A673 (cell line): ENCODE data around the gene RNF208. TPM values are rescaled to one million over a fixed set of nuclear protein-coding genes. Genes with fewer than 3 reads are reported as not detected.

ENCODE experiments used
- BruUV-seq: library from RNA; stranded (reverse); fragments of 400-500 nt; replicated peaks from 2 replicates; lab custom pipeline; 2021; lab: Mats Ljungman, UMichigan
- CTCF ChIA-PET: fragments of 300-600 bp; sonication (Branson Sonifier 250); formaldehyde crosslinking; loops from one replicate; lab custom pipeline; 2022; ENCODE audit warnings: antibody characterized with exemption; lab: Charles Lee
- POLR2A ChIA-PET: fragments of 300-600 bp; sonication (Branson Sonifier 250); formaldehyde crosslinking; loops from one replicate; lab custom pipeline; 2022; ENCODE audit warnings: antibody characterized with exemption; ENCODE audit not compliant: low non-redundant PET; lab: Charles Lee
- DNase-seq: peaks from one replicate; pipeline ENCODE4 v3.0.0-alpha.2; 2015; ENCODE audit warnings: low spot score
- H3K27ac ChIP-seq: fragments of 200-600 bp; sonication (generic); 2 replicates; pipeline ENCODE4 v1.5.1; 2016; ENCODE audit warnings: mixed run types, low read depth, mild to moderate bottlenecking, mixed read lengths, antibody characterized with exemption, low read length; ENCODE audit not compliant: poor library complexity, severe bottlenecking
- H3K27me3 ChIP-seq: fragments of 200-600 bp; sonication (generic); replicated peaks from 2 replicates; pipeline ENCODE4 v1.6.1; 2017; ENCODE audit warnings: mixed run types, low read depth, mild to moderate bottlenecking, mixed read lengths, antibody characterized with exemption, low read length; ENCODE audit not compliant: insufficient read depth, poor library complexity
- H3K36me3 ChIP-seq: fragments of 200-600 bp; sonication (generic); 2 replicates; pipeline ENCODE4 v1.6.1; 2016; ENCODE audit warnings: mixed run types, mild to moderate bottlenecking, mixed read lengths, antibody characterized with exemption, low read length; ENCODE audit not compliant: insufficient read depth, poor library complexity, severe bottlenecking
- H3K4me1 ChIP-seq: fragments of 200-600 bp; sonication (generic); 2 replicates; pipeline ENCODE4 v1.6.1; 2017; ENCODE audit warnings: mixed run types, mild to moderate bottlenecking, mixed read lengths, antibody characterized with exemption, low read length; ENCODE audit not compliant: insufficient read depth, poor library complexity, severe bottlenecking
- H3K4me3 ChIP-seq: fragments of 200-600 bp; sonication (generic); 2 replicates; pipeline ENCODE4 v1.5.1; 2016; ENCODE audit warnings: low read depth, mixed run types, mild to moderate bottlenecking, mixed read lengths, low read length; ENCODE audit not compliant: poor library complexity, severe bottlenecking
- H3K9me3 ChIP-seq: fragments of 200-600 bp; sonication (generic); 2 replicates; pipeline ENCODE4 v1.6.1; 2016; ENCODE audit warnings: mixed run types, low read depth, mild to moderate bottlenecking, mixed read lengths, antibody characterized with exemption, low read length; ENCODE audit not compliant: poor library complexity, severe bottlenecking
- CTCF ChIP-seq: fragments of 300-800, 200-600 bp; sonication (generic); conservative IDR thresholded peaks from 2 replicates; pipeline ENCODE4 v1.5.1; 2017; ENCODE audit warnings: low read depth, mild to moderate bottlenecking, antibody characterized with exemption, low read length, moderate library complexity, mixed read lengths
- EZH2 ChIP-seq: fragments of 200-600 bp; sonication (generic); IDR thresholded peaks from 2 replicates; pipeline ENCODE4 v1.6.1; 2017; ENCODE audit warnings: borderline replicate concordance, low read depth, mild to moderate bottlenecking, mixed read lengths, antibody characterized with exemption, low read length; ENCODE audit not compliant: poor library complexity, severe bottlenecking
- intact Hi-C: fragments of 100-400 bp; cut with micrococcal nuclease; formaldehyde crosslinking; loops from one replicate; pipeline ENCODE4 v1.10.0; 2022; ENCODE audit not compliant: unreplicated experiment
- total RNA-seq: library from RNA; stranded (reverse); gene quantifications from 2 replicates; pipeline ENCODE4 v1.2.3, GENCODE V29; 2021

RNF208 gene
- total RNA-seq, 1 experiment from 2014 or later = 13.7 TPM

- H3K4me1 ChIP-seq = peaks cover 34% of the 10 kb centered on the region
- intact Hi-C loops = loop anchor here (2.0 kb wide), 1 partner anchor 40 kb away; the partner anchor contains the start of gene TUBB4B
- TF ChIP-seq CTCF = no peak
- no peak for TF ChIP-seq EZH2
- H3K9me3 ChIP-seq = no peaks in the 10 kb centered on the region
- H3K36me3 ChIP-seq = peaks cover 6% of the 10 kb centered on the region
- H3K27me3 ChIP-seq = no peaks in the 10 kb centered on the region
- CTCF ChIA-PET = interaction anchor here (0.6 to 1.0 kb wide), 4 partner anchors 12 to 208 kb away, joined by 3 to 9 read pairs (median 5); partner anchors contain the start of gene PAXX
- POLR2A ChIA-PET = no interaction called here
- peak within 1 kb of the TSS; percentile 76 for H3K27ac ChIP-seq
- no TSS peak for BruUV-seq
- peak within 1 kb of the TSS; percentile 59 for H3K4me3 ChIP-seq
- peak; percentile 100 for DNase-seq
Observed at GRCh38 chr9:137200311-137201204, 21.5 kb downstream of the RNF208 start, which contains the start of gene TPRN. TSS of gene TPRN (minus strand) at chr9:137200741. CDS start at chr9:137200711, 30 bp downstream.

- BruUV-seq = no TSS peak
- peak overlapping the region; percentile 59 for H3K4me3 ChIP-seq
- H3K27ac ChIP-seq = peak overlapping the region; percentile 23
- CTCF ChIA-PET = no interaction called here
- DNase-seq = no peak
- intact Hi-C loops = loop anchor here (2.0 kb wide), 1 partner anchor 41 kb away; the partner anchor contains the start of gene TUBB4B
- TF ChIP-seq EZH2 (no peak), CTCF (no peak)
- H3K9me3 ChIP-seq = no peaks in the 10 kb centered on the region
- peaks cover 6% of the 10 kb centered on the region for H3K36me3 ChIP-seq
- POLR2A ChIA-PET = no interaction called here
- H3K4me1 ChIP-seq = peaks cover 31% of the 10 kb centered on the region
- no peaks in the 10 kb centered on the region for H3K27me3 ChIP-seq
Observed at GRCh38 chr9:137199411-137200121, 22.5 kb downstream of the RNF208 start.

GRCh38 chr9:137198902-137199283, 23.1 kb downstream of the RNF208 start:
- no TSS peak for BruUV-seq
- ChIA-PET POLR2A (no interaction called here), CTCF (no interaction called here)
- H3K27ac ChIP-seq = peak overlapping the region; percentile 23
- DNase-seq = no peak
- H3K9me3 ChIP-seq = no peaks in the 10 kb centered on the region
- H3K36me3 ChIP-seq = peaks cover under 1% of the 10 kb centered on the region
- no peaks in the 10 kb centered on the region for H3K27me3 ChIP-seq
- TF ChIP-seq CTCF (no peak), EZH2 (no peak)
- H3K4me1 ChIP-seq = peaks cover 24% of the 10 kb centered on the region
- peak overlapping the region; percentile 59 for H3K4me3 ChIP-seq
- intact Hi-C loops = no loop called here
